ENCODE data around the gene EPPIN. TPM values are rescaled to one million over a fixed set of nuclear protein-coding genes. Genes with fewer than 3 reads are reported as not detected.

Gene EPPIN
- total and polyA plus RNA-seq, 2 of the 8 experiments (the other 6 are each of a cell fraction or from before 2014, with no cell fraction given), result 0.06 TPM; not detected in 1

DNA sequence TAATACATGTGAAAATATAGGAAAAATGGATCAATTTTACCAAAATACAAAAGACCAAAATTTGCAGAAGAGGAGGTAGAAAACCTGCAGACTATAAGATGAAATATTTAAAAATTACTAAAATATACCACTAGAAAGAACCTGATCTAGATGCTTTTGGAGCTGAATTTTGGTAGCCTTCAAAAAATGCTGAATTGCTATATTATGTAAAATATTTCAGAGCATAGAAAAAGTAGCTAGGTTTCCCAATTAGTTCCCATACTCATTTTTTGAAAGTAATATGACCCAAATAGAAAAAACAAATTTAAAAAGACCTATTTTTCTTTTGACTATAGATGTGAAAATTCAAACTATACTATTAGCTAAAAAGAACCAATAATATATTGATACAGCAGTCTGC lies 3.6 kb upstream of the EPPIN start:
- CTCF ChIA-PET (ENCODE audit: partially characterized antibody), result interaction anchor here (1.5 to 6.2 kb wide), 4 partner anchors 12 to 248 kb away, joined by 3 to 73 read pairs (median 6); no protein-coding TSS in a partner anchor
- FAIRE-seq, result no peak
- POLR2A ChIA-PET (ENCODE audit: partially characterized antibody), result no interaction called here
- no peak for TF ChIP-seq SAP30 (IDR thresholded peaks at IDR 0.05; ENCODE audit: insufficient read depth, insufficient replicate concordance, low read length)
- TF ChIP-seq, protein P1, sequence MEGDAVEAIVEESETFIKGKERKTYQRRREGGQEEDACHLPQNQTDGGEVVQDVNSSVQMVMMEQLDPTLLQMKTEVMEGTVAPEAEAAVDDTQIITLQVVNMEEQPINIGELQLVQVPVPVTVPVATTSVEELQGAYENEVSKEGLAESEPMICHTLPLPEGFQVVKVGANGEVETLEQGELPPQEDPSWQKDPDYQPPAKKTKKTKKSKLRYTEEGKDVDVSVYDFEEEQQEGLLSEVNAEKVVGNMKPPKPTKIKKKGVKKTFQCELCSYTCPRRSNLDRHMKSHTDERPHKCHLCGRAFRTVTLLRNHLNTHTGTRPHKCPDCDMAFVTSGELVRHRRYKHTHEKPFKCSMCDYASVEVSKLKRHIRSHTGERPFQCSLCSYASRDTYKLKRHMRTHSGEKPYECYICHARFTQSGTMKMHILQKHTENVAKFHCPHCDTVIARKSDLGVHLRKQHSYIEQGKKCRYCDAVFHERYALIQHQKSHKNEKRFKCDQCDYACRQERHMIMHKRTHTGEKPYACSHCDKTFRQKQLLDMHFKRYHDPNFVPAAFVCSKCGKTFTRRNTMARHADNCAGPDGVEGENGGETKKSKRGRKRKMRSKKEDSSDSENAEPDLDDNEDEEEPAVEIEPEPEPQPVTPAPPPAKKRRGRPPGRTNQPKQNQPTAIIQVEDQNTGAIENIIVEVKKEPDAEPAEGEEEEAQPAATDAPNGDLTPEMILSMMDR (IDR thresholded peaks at IDR 0.05; ENCODE audit: control extremely low read depth in 1 of 3, insufficient read depth in 1 of 3, low read depth in 1 of 3, low read length in 3 of 3), result no peak
- TF ChIP-seq, protein P2, sequence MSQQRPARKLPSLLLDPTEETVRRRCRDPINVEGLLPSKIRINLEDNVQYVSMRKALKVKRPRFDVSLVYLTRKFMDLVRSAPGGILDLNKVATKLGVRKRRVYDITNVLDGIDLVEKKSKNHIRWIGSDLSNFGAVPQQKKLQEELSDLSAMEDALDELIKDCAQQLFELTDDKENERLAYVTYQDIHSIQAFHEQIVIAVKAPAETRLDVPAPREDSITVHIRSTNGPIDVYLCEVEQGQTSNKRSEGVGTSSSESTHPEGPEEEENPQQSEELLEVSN (IDR thresholded peaks at IDR 0.05), result no peak
- no peak for TF ChIP-seq HDAC2 (IDR thresholded peaks at IDR 0.05; ENCODE audit: borderline replicate concordance in 1 of 2, low read depth in 2 of 2, low read length in 2 of 2)
- TF ChIP-seq SP4 (IDR thresholded peaks at IDR 0.05; ENCODE audit: low read length), result no peak
- TF ChIP-seq SIRT6 (IDR thresholded peaks at IDR 0.05; ENCODE audit: low read length), result no peak
- no peak for TF ChIP-seq GTF2F1 (IDR thresholded peaks at IDR 0.05; ENCODE audit: borderline replicate concordance, low read depth, low read length)
- TF ChIP-seq SP1 (IDR thresholded peaks at IDR 0.05; ENCODE audit: low read depth, low read length), result no peak
- TF ChIP-seq CTBP2 (IDR thresholded peaks at IDR 0.05; ENCODE audit: borderline replicate concordance, insufficient read depth, insufficient read length, low read length), result no peak
- no peak for TF ChIP-seq TCF12 (IDR thresholded peaks at IDR 0.05; ENCODE audit: low read depth, low read length)
- no peak for TF ChIP-seq NRF1 (IDR thresholded peaks at IDR 0.05; ENCODE audit: low read depth, low read length)
- TF ChIP-seq FOSL1 (IDR thresholded peaks at IDR 0.05; ENCODE audit: insufficient read depth, low read depth, low read length), result no peak

More for the DNA sequence above, 3.6 kb upstream of the EPPIN start:
- no peak overlapping the region for H3K4me3 ChIP-seq (ENCODE audit: extremely low read depth in 1 of 4, insufficient read depth in 2 of 4, low read depth in 3 of 4, low read length in 4 of 4)
- H3K23ac ChIP-seq (ENCODE audit: insufficient read length), result no peak overlapping the region
- no peak overlapping the region for H2AK5ac ChIP-seq (ENCODE audit: low read depth, low read length)
- no peak overlapping the region for H3K14ac ChIP-seq (ENCODE audit: insufficient read length)
- H3K56ac ChIP-seq (replicated peaks; ENCODE audit: insufficient read length, low read depth, low read length), result no peak overlapping the region
- H4K20me1 ChIP-seq (replicated peaks in 1 of 2; ENCODE audit: control insufficient read depth in 1 of 2, insufficient read depth in 2 of 2, low read length in 2 of 2), result no peaks in the 10 kb centered on the region
- no peak overlapping the region for H3K4ac ChIP-seq (replicated peaks; ENCODE audit: insufficient read length, low read depth, low read length)
- H2BK12ac ChIP-seq (ENCODE audit: low read depth, low read length), result no peak overlapping the region
- no peaks in the 10 kb centered on the region for H3K79me1 ChIP-seq (ENCODE audit: low read depth, low read length)
- H2BK120ac ChIP-seq (replicated peaks; ENCODE audit: low read depth, low read length), result no peak overlapping the region
- H3K23me2 ChIP-seq (ENCODE audit: low read depth, low read length), result peaks cover 4% of the 10 kb centered on the region; the same call in 1 of the 2 replicates
- no peak overlapping the region for H3K27ac ChIP-seq (ENCODE audit: low read depth, low read length)
- H3K27me3 ChIP-seq (replicated peaks in 1 of 4; ENCODE audit: control insufficient read depth in 3 of 4, extremely low read depth in 1 of 4, insufficient read depth in 3 of 4, low read length in 3 of 4), result no peaks in the 10 kb centered on the region
- no peak overlapping the region for H3K9ac ChIP-seq (replicated peaks in 1 of 4; ENCODE audit: extremely low read depth in 1 of 4, low read depth in 3 of 4, low read length in 3 of 4)
- H3K79me2 ChIP-seq (ENCODE audit: control insufficient read depth in 1 of 2, insufficient read depth in 2 of 2, low read length in 2 of 2), result no peaks in the 10 kb centered on the region
- no peak overlapping the region for H4K8ac ChIP-seq (ENCODE audit: extremely low read depth, insufficient read depth, low read length)
- H2BK20ac ChIP-seq (ENCODE audit: low read length), result no peak overlapping the region
- no peak overlapping the region for H2BK15ac ChIP-seq (ENCODE audit: low read length)
- no peak for DNase-seq (ENCODE audit: low read depth in 1 of 2, low spot score in 2 of 2)
- H3K36me3 ChIP-seq (ENCODE audit: control insufficient read depth in 2 of 4, insufficient read depth in 4 of 4, low read length in 3 of 4), result no peaks in the 10 kb centered on the region
- no peak overlapping the region for H4K91ac ChIP-seq (replicated peaks; ENCODE audit: insufficient read length, low read length)
- no peak overlapping the region for H3K18ac ChIP-seq (ENCODE audit: extremely low read depth, low read length)
- H3K4me2 ChIP-seq (ENCODE audit: insufficient read depth in 1 of 2, low read depth in 2 of 2, low read length in 2 of 2), result no peak overlapping the region
- no peak overlapping the region for H2BK5ac ChIP-seq (ENCODE audit: low read depth, low read length)
- H2AFZ ChIP-seq (ENCODE audit: low read length), result no peak overlapping the region
- H3K4me1 ChIP-seq (replicated peaks in 1 of 4; ENCODE audit: control insufficient read depth in 3 of 4, insufficient read depth in 4 of 4, low read length in 3 of 4), result peaks cover 0 to 3% (median 0%) of the 10 kb centered on the region in 4 experiments; a peak in 1 of 7 replicates
- no peak overlapping the region for H4K5ac ChIP-seq (ENCODE audit: insufficient read length, low read depth, low read length)
- H3K9me3 ChIP-seq (ENCODE audit: insufficient read depth in 2 of 2, low read depth in 1 of 2, low read length in 1 of 2), result no peaks in the 10 kb centered on the region; a peak in 2 of 4 replicates
